ENCODE results near the gene CEP63. TPM values are rescaled to one million over a fixed set of nuclear protein-coding genes. Genes with fewer than 3 reads are reported as not detected.

CEP63 gene
- total RNA-seq, 2 experiments from 2014 or later, result 21.3 to 25.9 TPM

- CTCF ChIA-PET, result no interaction called here
Observed at GRCh38 chr3:134609821-134610431, 124.1 kb downstream of the CEP63 start.

DNA sequence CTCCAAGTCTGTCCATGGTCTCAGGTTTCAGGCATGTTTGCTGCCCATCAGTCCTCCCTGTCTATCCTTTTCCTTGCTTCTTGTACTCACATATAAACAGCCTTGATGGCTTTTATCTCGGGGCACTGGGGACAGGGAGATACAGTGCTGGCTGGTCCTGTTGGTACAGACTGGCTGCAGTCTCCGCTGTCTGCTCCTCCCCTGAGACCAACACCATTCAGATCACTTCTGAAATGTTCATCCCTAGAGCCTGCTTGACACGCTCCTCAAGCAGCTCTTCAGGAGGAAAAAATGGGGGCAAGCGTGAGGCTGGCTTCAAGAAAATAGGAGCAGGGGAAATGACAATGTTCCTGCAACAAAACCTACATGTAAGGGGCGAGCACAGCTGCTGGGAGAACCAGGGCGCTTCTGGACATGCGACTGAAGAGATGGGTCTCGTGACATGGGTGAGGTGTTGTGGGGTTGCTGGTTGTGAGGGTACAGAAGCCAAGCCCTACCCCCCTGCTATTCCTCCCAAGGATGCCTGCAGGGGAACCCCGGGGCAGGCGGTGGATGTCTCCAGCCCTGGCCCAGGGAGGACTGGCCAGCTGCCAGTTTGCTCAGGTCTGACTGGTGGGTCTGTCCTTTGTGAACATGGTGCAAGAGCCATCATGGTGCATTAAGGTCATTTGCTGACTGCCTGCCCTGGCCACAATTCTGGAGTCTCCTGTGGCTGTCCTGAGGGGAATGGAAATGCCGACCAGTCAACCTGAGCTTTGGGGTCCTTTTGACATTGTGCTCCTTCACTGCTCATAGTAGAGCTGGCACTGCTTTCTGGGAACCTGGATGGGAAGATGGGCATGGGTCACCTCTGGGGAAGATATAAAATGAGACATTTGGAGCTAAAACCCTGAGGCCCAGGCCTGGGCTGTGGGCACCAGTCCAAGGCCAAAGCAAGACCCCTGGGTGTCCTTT is 124.9 kb downstream of the CEP63 start:
- POLR2A ChIA-PET, result no interaction called here
- intact Hi-C loops (cut with DNase I, micrococcal nuclease), result no loop called here
- no peak for DNase-seq
- no peaks in the 10 kb centered on the region for H3K36me3 Mint-ChIP-seq (ENCODE audit: low read depth)
- no peaks in the 10 kb centered on the region for H3K9me3 Mint-ChIP-seq (ENCODE audit: low read depth)
- ATAC-seq, result no peak
- H3K4me1 Mint-ChIP-seq, result no peaks in the 10 kb centered on the region
- H3K27me3 Mint-ChIP-seq, result peaks cover 2% of the 10 kb centered on the region
- CTCF ChIA-PET, result interaction anchor here (1.0 kb wide), 1 partner anchor 10 kb away, joined by 4 read pairs; no protein-coding TSS in a partner anchor
- H3K27ac Mint-ChIP-seq, result no peak overlapping the region
- no peak overlapping the region for H3K4me3 Mint-ChIP-seq

More at GRCh38 chr3:134609821-134610431, 124.1 kb downstream of the CEP63 start:
- DNase-seq, result no peak
- H3K27ac Mint-ChIP-seq, result no peak overlapping the region
- H3K36me3 Mint-ChIP-seq (ENCODE audit: low read depth), result no peaks in the 10 kb centered on the region
- no peaks in the 10 kb centered on the region for H3K9me3 Mint-ChIP-seq (ENCODE audit: low read depth)
- POLR2A ChIA-PET, result no interaction called here
- no peak for ATAC-seq
- H3K27me3 Mint-ChIP-seq, result peaks cover 2% of the 10 kb centered on the region
- intact Hi-C loops (cut with DNase I, micrococcal nuclease), result loop anchor here in 1 of 2 experiments (10.0 kb wide), 1 partner anchor 145 kb away; no protein-coding TSS in a partner anchor
- H3K4me3 Mint-ChIP-seq, result no peak overlapping the region
- no peaks in the 10 kb centered on the region for H3K4me1 Mint-ChIP-seq

DNA sequence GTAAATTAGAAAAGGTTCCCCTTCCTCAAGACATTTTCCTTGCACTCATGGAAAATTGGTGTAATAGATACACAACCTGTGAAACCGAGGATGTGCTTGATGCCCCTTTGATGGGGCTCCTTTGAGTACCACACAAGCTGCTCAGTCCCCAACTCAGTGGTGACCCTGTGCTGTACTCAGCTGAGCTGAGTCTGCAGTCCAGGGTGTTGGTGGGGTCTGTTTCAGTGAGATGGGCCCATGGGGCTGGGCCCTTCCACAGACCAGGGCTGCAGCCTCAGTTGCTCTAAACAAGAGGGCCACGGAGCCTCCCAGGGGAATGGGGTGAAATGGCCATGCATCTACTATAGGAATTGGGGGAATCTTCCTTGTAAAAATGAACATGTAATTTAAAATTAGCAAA is 125.7 kb downstream of the CEP63 start:
- POLR2A ChIA-PET, result no interaction called here
- no peak for DNase-seq
- H3K4me3 Mint-ChIP-seq, result no peak overlapping the region
- H3K27ac Mint-ChIP-seq, result no peak overlapping the region
- no peaks in the 10 kb centered on the region for H3K36me3 Mint-ChIP-seq (ENCODE audit: low read depth)
- H3K4me1 Mint-ChIP-seq, result no peaks in the 10 kb centered on the region
- ATAC-seq, result no peak
- H3K9me3 Mint-ChIP-seq (ENCODE audit: low read depth), result no peaks in the 10 kb centered on the region
- intact Hi-C loops (cut with DNase I, micrococcal nuclease), result no loop called here
- H3K27me3 Mint-ChIP-seq, result peaks cover 2% of the 10 kb centered on the region
- CTCF ChIA-PET, result interaction anchor here (1.0 kb wide), 1 partner anchor 11 kb away, joined by 4 read pairs; no protein-coding TSS in a partner anchor

DNA sequence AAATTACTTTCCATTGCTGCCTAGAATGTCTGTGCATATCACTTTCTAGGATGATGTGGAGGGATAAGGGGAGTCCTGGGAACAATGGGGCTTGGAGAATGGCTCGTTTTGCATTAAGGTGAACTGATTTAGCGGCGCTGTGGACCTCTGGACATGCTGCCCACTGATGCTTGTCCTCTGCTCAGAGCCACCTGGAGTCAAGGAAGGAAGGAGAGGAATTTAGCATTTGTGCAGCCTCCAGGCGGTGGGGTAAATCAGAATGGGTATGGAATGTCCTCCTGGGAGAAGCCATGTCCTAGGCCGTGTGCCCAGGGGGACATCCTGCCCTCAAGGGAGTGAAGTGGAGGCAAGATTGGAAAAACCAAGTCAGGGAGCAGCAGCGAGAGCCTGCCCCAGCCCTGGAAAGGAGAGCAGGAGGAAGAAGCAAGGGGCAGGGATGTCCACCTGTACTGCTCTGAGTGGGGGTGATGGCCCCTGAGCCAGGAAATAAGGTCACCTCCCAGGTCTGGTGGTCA is 127.2 kb downstream of the CEP63 start:
- no peaks in the 10 kb centered on the region for H3K4me1 Mint-ChIP-seq

DNA sequence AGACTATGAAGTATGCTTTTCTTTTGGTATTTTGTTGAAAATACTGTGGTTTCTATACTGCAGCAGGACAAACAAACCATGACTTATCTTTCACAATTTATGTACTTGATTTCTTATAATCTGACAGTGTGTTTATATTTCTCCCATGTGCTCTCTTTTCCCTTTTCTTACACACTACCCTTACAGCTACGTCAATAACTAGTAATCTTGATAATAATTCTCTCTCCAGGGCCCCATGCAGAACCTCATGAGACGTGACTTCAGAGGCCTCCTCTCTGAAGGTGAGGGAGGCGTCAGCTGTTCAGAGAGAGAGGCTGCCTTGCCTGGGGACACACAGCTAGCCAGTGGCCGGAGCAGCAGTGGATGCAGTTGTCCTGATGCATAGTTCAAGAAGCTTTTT is 129.1 kb downstream of the CEP63 start:
- Mint-ChIP-seq H3K27ac (no peak overlapping the region), H3K36me3 (ENCODE audit: low read depth) (no peaks in the 10 kb centered on the region), H3K4me1 (no peaks in the 10 kb centered on the region), H3K27me3 (no peaks in the 10 kb centered on the region), H3K4me3 (no peak overlapping the region), H3K9me3 (ENCODE audit: low read depth) (no peaks in the 10 kb centered on the region)
- DNase-seq, result no peak
- intact Hi-C loops (cut with DNase I, micrococcal nuclease), result no loop called here
- CTCF ChIA-PET, result interaction anchor here (4.0 kb wide), 1 partner anchor 13 kb away, joined by 21 read pairs; no protein-coding TSS in a partner anchor
- no peak for ATAC-seq
- POLR2A ChIA-PET, result no interaction called here

More for the DNA sequence above, 127.2 kb downstream of the CEP63 start:
- Mint-ChIP-seq H3K4me3 (no peak overlapping the region), H3K9me3 (ENCODE audit: low read depth) (no peaks in the 10 kb centered on the region), H3K27me3 (peaks cover 2% of the 10 kb centered on the region), H3K27ac (no peak overlapping the region), H3K36me3 (ENCODE audit: low read depth) (no peaks in the 10 kb centered on the region)
- no peak for DNase-seq
- POLR2A ChIA-PET, result interaction anchor here (0.6 kb wide), 1 partner anchor 1401 kb away, joined by 3 read pairs; no protein-coding TSS in a partner anchor
- ATAC-seq, result no peak
- intact Hi-C loops (cut with DNase I, micrococcal nuclease), result no loop called here
- CTCF ChIA-PET, result no interaction called here

DNA sequence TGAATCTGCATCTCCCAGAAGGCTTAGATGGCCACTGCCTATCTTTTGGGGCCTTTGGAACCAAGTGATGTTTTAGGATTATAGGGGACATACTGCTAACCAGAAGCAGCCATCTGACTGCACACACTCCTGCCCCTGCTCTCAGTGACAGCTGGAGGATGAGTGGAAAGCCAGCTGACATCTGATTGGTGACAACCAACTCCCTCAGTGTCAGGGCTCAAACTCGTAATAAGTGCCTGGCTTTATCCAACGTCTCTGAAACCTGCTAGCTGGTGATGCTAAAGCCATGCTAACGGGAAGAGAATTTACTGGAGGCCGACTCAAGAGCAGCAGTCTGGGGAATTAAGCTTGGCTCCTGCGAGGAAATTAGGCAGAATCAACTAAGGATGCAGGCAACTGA is 129.9 kb downstream of the CEP63 start:
- H3K4me1 Mint-ChIP-seq, result no peaks in the 10 kb centered on the region
- no peaks in the 10 kb centered on the region for H3K9me3 Mint-ChIP-seq (ENCODE audit: low read depth)
- H3K4me3 Mint-ChIP-seq, result no peak overlapping the region
- ChIA-PET POLR2A (no interaction called here), CTCF (interaction anchor here (1.1 to 4.0 kb wide), 2 partner anchors 14 to 70 kb away, joined by 3 to 21 read pairs; no protein-coding TSS in a partner anchor)
- intact Hi-C loops (cut with DNase I, micrococcal nuclease), result no loop called here
- H3K27ac Mint-ChIP-seq, result no peak overlapping the region
- no peaks in the 10 kb centered on the region for H3K27me3 Mint-ChIP-seq
- ATAC-seq, result no peak
- H3K36me3 Mint-ChIP-seq (ENCODE audit: low read depth), result no peaks in the 10 kb centered on the region
- DNase-seq, result no peak

GRCh38 chr3:134617608-134618477 is 132.0 kb downstream of the CEP63 start:
- no peaks in the 10 kb centered on the region for H3K36me3 Mint-ChIP-seq (ENCODE audit: low read depth)
- DNase-seq (no peak), ATAC-seq (no peak)
- no peaks in the 10 kb centered on the region for H3K9me3 Mint-ChIP-seq (ENCODE audit: low read depth)
- no peaks in the 10 kb centered on the region for H3K27me3 Mint-ChIP-seq
- intact Hi-C loops (cut with DNase I, micrococcal nuclease), result no loop called here
- H3K4me3 Mint-ChIP-seq, result no peak overlapping the region
- CTCF ChIA-PET, result interaction anchor here (0.8 to 4.0 kb wide), 2 partner anchors 16 to 542 kb away, joined by 4 to 21 read pairs; no protein-coding TSS in a partner anchor
- no peak overlapping the region for H3K27ac Mint-ChIP-seq
- no peaks in the 10 kb centered on the region for H3K4me1 Mint-ChIP-seq
- POLR2A ChIA-PET, result no interaction called here

- no peaks in the 10 kb centered on the region for H3K36me3 Mint-ChIP-seq (ENCODE audit: low read depth)
- CTCF ChIA-PET, result interaction anchor here (0.8 kb wide), 1 partner anchor 541 kb away, joined by 4 read pairs; no protein-coding TSS in a partner anchor
- H3K27ac Mint-ChIP-seq, result no peak overlapping the region
- POLR2A ChIA-PET, result no interaction called here
- intact Hi-C loops (cut with DNase I, micrococcal nuclease), result no loop called here
- H3K9me3 Mint-ChIP-seq (ENCODE audit: low read depth), result no peaks in the 10 kb centered on the region
- H3K27me3 Mint-ChIP-seq, result no peaks in the 10 kb centered on the region
- no peaks in the 10 kb centered on the region for H3K4me1 Mint-ChIP-seq
- no peak for ATAC-seq
- no peak overlapping the region for H3K4me3 Mint-ChIP-seq
- no peak for DNase-seq
Observed at GRCh38 chr3:134618478-134619300, 132.8 kb downstream of the CEP63 start.

- ATAC-seq, result no peak
- Mint-ChIP-seq H3K27me3 (no peaks in the 10 kb centered on the region), H3K4me1 (no peaks in the 10 kb centered on the region), H3K9me3 (ENCODE audit: low read depth) (no peaks in the 10 kb centered on the region), H3K4me3 (no peak overlapping the region), H3K27ac (no peak overlapping the region), H3K36me3 (ENCODE audit: low read depth) (no peaks in the 10 kb centered on the region)
- CTCF ChIA-PET, result no interaction called here
- no peak for DNase-seq
- intact Hi-C loops (cut with DNase I, micrococcal nuclease), result no loop called here
- POLR2A ChIA-PET, result no interaction called here
Observed at GRCh38 chr3:134619301-134619615, 133.4 kb downstream of the CEP63 start.

DNA sequence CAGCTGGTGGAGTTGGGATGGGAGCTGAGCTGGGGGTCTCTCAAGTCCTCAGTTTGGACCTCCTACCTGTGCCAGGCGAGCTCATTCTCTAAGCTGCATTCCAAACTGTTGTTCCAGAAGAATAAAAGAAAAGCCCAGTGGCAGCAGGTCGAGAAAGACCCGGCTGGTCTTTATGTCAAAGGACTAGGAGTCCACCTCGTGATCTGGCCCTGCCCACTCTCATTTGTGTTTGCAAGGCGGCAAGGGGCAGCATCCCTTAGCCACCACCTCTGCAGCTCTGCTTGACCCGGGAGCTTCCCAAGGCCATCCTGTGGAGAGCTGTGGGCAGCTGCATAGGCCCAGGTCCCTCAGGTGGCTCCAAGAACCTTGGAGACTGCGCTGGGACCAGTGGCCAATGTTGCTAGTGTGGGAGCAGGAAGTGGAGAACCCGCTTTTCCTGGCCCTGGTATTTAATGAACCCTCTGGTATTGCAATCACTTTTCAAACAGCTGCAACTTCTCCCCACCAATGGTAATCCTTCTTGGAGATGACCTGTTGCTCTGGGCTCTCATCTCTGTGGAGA is 134.1 kb downstream of the CEP63 start:
- ChIA-PET POLR2A (no interaction called here), CTCF (interaction anchor here (3.0 kb wide), 1 partner anchor 19 kb away, joined by 13 read pairs; no protein-coding TSS in a partner anchor)
- H3K4me3 Mint-ChIP-seq, result no peak overlapping the region
- intact Hi-C loops (cut with DNase I, micrococcal nuclease), result no loop called here
- no peaks in the 10 kb centered on the region for H3K36me3 Mint-ChIP-seq (ENCODE audit: low read depth)
- H3K4me1 Mint-ChIP-seq, result no peaks in the 10 kb centered on the region
- ATAC-seq, result no peak
- DNase-seq, result no peak
- H3K27ac Mint-ChIP-seq, result no peak overlapping the region
- no peaks in the 10 kb centered on the region for H3K27me3 Mint-ChIP-seq
- H3K9me3 Mint-ChIP-seq (ENCODE audit: low read depth), result no peaks in the 10 kb centered on the region

Data from activated CD4-positive, alpha-beta T cell treated with anti-CD3 and anti-CD28 coated beads for 36 hours (primary cell).